Natural killer cell (primary cell): Measurements from ENCODE around the gene PRRT1. TPM values are rescaled to one million over a fixed set of nuclear protein-coding genes. Genes with fewer than 3 reads are reported as not detected.
A peak's percentile ranks its signal among the peaks of the same experiment; 100 is the strongest.

Source experiments
- ATAC-seq, 3 donors: fragments of 150-1000 bp in 2 of 3; fragments of 200-7000 bp in 1 of 3; cut with Tn5 transposase; 1 replicate in 1 of 3; 2 replicates in 2 of 3; pipeline ENCODE4 v1.10.0; 2021; ENCODE audit warnings: mild to moderate bottlenecking in 2 of 3, moderate library complexity in 2 of 3
- DNase-seq, 2 donors: peaks; one replicate each; pipeline versions ENCODE4 v3.0.0 to v3.0.0-alpha.2; 2013 to 2021; ENCODE audit warnings: mixed read lengths in 1 of 2
- H3K27ac ChIP-seq: one replicate; pipeline ENCODE4 v1.5.1; 2013; ENCODE audit warnings: mild to moderate bottlenecking, low read length
- H3K27me3 ChIP-seq: one replicate; pipeline ENCODE4 v1.6.1; 2013; ENCODE audit warnings: low read length; ENCODE audit not compliant: control insufficient read depth, insufficient read depth
- H3K36me3 ChIP-seq: one replicate; pipeline ENCODE4 v1.6.1; 2013; ENCODE audit warnings: low read length; ENCODE audit not compliant: control insufficient read depth, insufficient read depth
- H3K4me1 ChIP-seq: one replicate; pipeline ENCODE4 v1.6.1; 2013; ENCODE audit warnings: low read length; ENCODE audit not compliant: control insufficient read depth, insufficient read depth
- H3K4me3 ChIP-seq: one replicate; pipeline ENCODE4 v1.5.1; 2013; ENCODE audit warnings: low read length
- H3K9me3 ChIP-seq: one replicate; pipeline ENCODE4 v1.6.1; 2013; ENCODE audit warnings: low read length; ENCODE audit not compliant: control insufficient read depth, insufficient read depth
- H3K27ac Mint-ChIP-seq, 2 donors: one replicate each; pipeline ENCODE4 v1.8.0; 2022; ENCODE audit warnings: mild to moderate bottlenecking in 2 of 2, mixed read lengths in 2 of 2, moderate library complexity in 1 of 2
- H3K27me3 Mint-ChIP-seq, 2 donors: one replicate each; pipeline ENCODE4 v1.8.0; 2022; ENCODE audit warnings: low read depth in 2 of 2, mixed read lengths in 2 of 2
- H3K36me3 Mint-ChIP-seq: one replicate; pipeline ENCODE4 v1.8.0; 2022; ENCODE audit warnings: mixed read lengths
- H3K4me1 Mint-ChIP-seq, 2 donors: one replicate each; pipeline ENCODE4 v1.8.0; 2022; ENCODE audit warnings: mixed read lengths in 2 of 2
- H3K4me3 Mint-ChIP-seq: one replicate; pipeline ENCODE4 v1.8.0; 2022; ENCODE audit warnings: mild to moderate bottlenecking, moderate library complexity, mixed read lengths
- H3K9me3 Mint-ChIP-seq, 2 donors: one replicate each; pipeline ENCODE4 v1.8.0; 2022; ENCODE audit warnings: mixed read lengths in 2 of 2
- CTCF ChIP-seq: fragments of 200-600 bp; IDR thresholded peaks from one replicate; pipeline ENCODE4 v1.8.0; 2022; ENCODE audit warnings: antibody characterized with exemption
- WGBS: methylation state at CpG from one replicate; pipeline ENCODE4 v1.1.7; 2013; ENCODE audit warnings: missing lambda C conversion rate; ENCODE audit not compliant: insufficient coverage; 5-methylcytosine and 5-hydroxymethylcytosine counted together
- intact Hi-C: fragments of 100-400 bp; cut with micrococcal nuclease; formaldehyde crosslinking; loops from one replicate; pipeline ENCODE4 v1.14.2; 2022
- total RNA-seq, 4 donors: library from RNA; stranded (reverse); fragments of 120-200 nt in 1 of 4; gene quantifications; one replicate each; pipeline versions ENCODE4 v1.2.3 to v1.2.4, GENCODE V29; 2013 to 2022

PRRT1 gene
- total RNA-seq, 3 donors from 2014 or later (not counting 1 experiment from before 2014, with no cell fraction given), result 0.38 to 0.63 (median 0.54) TPM

GRCh38 chr6:32198345-32198696 is 46.6 kb upstream of the PRRT1 start:
- no peak for ATAC-seq

GRCh38 chr6:32196682-32197616 is 45.2 kb upstream of the PRRT1 start:
- no peak for ATAC-seq
- no peaks in the 10 kb centered on the region for H3K27me3 ChIP-seq
- peak in 1 of 2 donors; percentile 48 for DNase-seq
- H3K4me3 ChIP-seq, result peak overlapping the region; percentile 100
- Mint-ChIP-seq H3K9me3 (no peaks in the 10 kb centered on the region), H3K4me1 (peaks cover 37 to 53% of the 10 kb centered on the region in 2 donors), H3K4me3 (peak overlapping the region; percentile 98), H3K27ac (peak overlapping the region; percentile 99), H3K36me3 (no peaks in the 10 kb centered on the region), H3K27me3 (no peaks in the 10 kb centered on the region)
- H3K27ac ChIP-seq, result peak overlapping the region; percentile 100
- H3K4me1 ChIP-seq, result peaks cover 47% of the 10 kb centered on the region
- H3K36me3 ChIP-seq, result no peaks in the 10 kb centered on the region
- WGBS, result 56% methylated on average over 27 of the region's 28 CpGs
- no peaks in the 10 kb centered on the region for H3K9me3 ChIP-seq
- TF ChIP-seq CTCF, result no peak
- intact Hi-C loops, result loop anchor here (5.0 to 10.0 kb wide), 3 partner anchors 222 to 775 kb away; partner anchors contain the start of genes DXO and PSMB8

More at GRCh38 chr6:32198345-32198696, 46.6 kb upstream of the PRRT1 start:
- Histone ChIP-seq H3K36me3 (no peaks in the 10 kb centered on the region), H3K4me3 (no peak overlapping the region), H3K27ac (no peak overlapping the region), H3K27me3 (no peaks in the 10 kb centered on the region), H3K9me3 (no peaks in the 10 kb centered on the region), H3K4me1 (peaks cover 35% of the 10 kb centered on the region)
- DNase-seq, result no peak
- Mint-ChIP-seq H3K36me3 (no peaks in the 10 kb centered on the region), H3K27me3 (no peaks in the 10 kb centered on the region), H3K27ac (peak overlapping the region; percentile 60 to 71), H3K4me3 (peak overlapping the region; percentile 42), H3K4me1 (peaks cover 34 to 39% of the 10 kb centered on the region in 2 donors), H3K9me3 (no peaks in the 10 kb centered on the region)
- no peak for TF ChIP-seq CTCF
- WGBS, result 93% methylated on average over 3 of the region's 3 CpGs
- intact Hi-C loops, result loop anchor here (5.0 to 10.0 kb wide), 3 partner anchors 224 to 774 kb away; partner anchors contain the start of genes DXO and PSMB8

- peak overlapping the region; percentile 100 for H3K27ac ChIP-seq
- peak overlapping the region; percentile 99 for H3K27ac Mint-ChIP-seq
- H3K27me3 Mint-ChIP-seq, result no peaks in the 10 kb centered on the region
- peaks cover 44 to 61% of the 10 kb centered on the region in 2 donors for H3K4me1 Mint-ChIP-seq
- H3K4me3 Mint-ChIP-seq, result peak overlapping the region; percentile 98
- H3K36me3 ChIP-seq, result peaks cover 4% of the 10 kb centered on the region
- no peaks in the 10 kb centered on the region for H3K36me3 Mint-ChIP-seq
- intact Hi-C loops, result loop anchor here (1.0 to 10.0 kb wide), 6 partner anchors 18 to 776 kb away; partner anchors contain the start of genes ATF6B, DXO, PPT2 and PSMB8
- DNase-seq (peak; percentile 68 to 80), ATAC-seq (peak; percentile 1 to 3 (median 3))
- no peaks in the 10 kb centered on the region for H3K9me3 ChIP-seq
- peaks cover 56% of the 10 kb centered on the region for H3K4me1 ChIP-seq
- no peak for TF ChIP-seq CTCF
- H3K27me3 ChIP-seq, result no peaks in the 10 kb centered on the region
- peak overlapping the region; percentile 100 for H3K4me3 ChIP-seq
- H3K9me3 Mint-ChIP-seq, result no peaks in the 10 kb centered on the region
- WGBS, result under 1% methylated on average over 53 of the region's 58 CpGs
These were observed 44.4 kb upstream of the PRRT1 start for GRCh38 chr6:32195902-32196681.
